ENCODE results near the gene ENPP3. TPM values are rescaled to one million over a fixed set of nuclear protein-coding genes. Genes with fewer than 3 reads are reported as not detected.

The ENPP3 gene
- total and polyA plus RNA-seq, 12 donors: 0.07 to 0.33 (median 0.15) TPM; not detected in 3

DNA sequence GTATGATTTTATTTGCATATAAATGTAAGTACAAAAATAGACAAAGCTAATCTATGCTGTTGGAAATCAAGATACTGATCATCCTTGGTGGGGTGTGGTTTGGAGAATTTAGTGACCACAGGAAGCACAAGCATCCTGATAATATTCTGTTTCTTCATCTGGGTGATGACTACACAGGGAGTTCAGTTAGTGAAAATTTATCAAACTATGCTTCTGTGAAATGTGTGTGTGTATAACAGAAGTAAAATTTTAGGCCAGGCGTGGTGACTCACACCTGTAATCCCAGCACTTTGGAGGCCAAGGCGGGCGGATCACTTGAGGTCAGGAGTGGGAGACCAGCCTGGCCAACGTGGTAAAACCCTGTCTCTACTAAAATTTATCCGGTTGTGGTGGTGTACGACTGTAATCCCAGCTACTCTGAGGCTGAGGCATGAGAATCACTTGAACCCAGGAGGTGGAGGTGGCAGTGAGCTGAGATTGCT, 20.6 kb downstream of the ENPP3 start:
- TF ChIP-seq, protein P1, sequence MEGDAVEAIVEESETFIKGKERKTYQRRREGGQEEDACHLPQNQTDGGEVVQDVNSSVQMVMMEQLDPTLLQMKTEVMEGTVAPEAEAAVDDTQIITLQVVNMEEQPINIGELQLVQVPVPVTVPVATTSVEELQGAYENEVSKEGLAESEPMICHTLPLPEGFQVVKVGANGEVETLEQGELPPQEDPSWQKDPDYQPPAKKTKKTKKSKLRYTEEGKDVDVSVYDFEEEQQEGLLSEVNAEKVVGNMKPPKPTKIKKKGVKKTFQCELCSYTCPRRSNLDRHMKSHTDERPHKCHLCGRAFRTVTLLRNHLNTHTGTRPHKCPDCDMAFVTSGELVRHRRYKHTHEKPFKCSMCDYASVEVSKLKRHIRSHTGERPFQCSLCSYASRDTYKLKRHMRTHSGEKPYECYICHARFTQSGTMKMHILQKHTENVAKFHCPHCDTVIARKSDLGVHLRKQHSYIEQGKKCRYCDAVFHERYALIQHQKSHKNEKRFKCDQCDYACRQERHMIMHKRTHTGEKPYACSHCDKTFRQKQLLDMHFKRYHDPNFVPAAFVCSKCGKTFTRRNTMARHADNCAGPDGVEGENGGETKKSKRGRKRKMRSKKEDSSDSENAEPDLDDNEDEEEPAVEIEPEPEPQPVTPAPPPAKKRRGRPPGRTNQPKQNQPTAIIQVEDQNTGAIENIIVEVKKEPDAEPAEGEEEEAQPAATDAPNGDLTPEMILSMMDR (IDR thresholded peaks at IDR 0.05): no peak
- DNase-seq: no peak
- no peak overlapping the region for H3K27ac ChIP-seq
- intact Hi-C loops (cut with DNase I): no loop called here
- ATAC-seq: no peak
- 77 to 82% methylated on average over 6 of the region's 6 CpGs for WGBS, 2 donors
- H3K36me3 ChIP-seq: no peaks in the 10 kb centered on the region
- H3K9me3 ChIP-seq: no peaks in the 10 kb centered on the region
- H3K27me3 ChIP-seq: peaks cover 0 to 6% (median 0%) of the 10 kb centered on the region in 7 donors
- no peaks in the 10 kb centered on the region for H3K4me1 ChIP-seq
- no peak overlapping the region for H3K4me3 ChIP-seq

DNA sequence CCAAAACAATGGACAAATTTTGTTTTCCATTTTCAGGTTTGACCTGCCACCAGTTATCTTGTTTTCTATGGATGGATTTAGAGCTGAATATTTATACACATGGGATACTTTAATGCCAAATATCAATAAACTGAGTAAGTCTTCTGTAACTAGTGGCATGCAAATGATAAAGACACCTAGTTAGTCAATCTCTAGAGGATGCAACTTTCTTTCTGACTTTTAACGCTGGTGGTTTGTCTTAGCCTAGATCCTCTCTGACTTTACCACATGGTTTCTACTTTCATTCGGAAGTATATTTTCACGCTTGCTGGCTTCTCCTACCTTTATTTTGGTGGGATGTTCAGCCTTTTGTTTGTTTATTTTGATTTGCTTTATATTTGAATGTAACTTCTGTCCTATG, 21.2 kb downstream of the ENPP3 start:
- 94 to 97% methylated on average over 3 of the region's 3 CpGs for WGBS, 2 donors

DNA sequence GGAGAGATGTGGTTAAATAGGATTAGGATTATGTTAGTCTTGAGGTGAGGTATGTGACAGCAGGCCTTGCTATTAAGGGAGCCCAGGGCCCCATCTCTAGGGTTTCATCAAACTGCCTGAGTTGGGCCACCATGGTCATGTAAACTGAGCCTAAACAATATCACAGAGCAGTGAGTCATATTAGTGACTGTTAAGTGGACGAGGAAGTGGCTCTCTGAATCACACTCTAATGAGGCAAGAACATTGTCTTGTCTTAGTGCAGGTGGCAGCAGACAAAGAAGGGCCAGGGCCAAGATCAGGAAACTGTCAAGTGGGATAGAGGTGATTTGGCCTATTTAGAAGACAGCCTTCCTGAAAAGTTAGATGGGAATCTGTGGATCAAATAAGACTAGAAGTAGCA, 23.1 kb downstream of the ENPP3 start:
- DNase-seq: no peak
- Histone ChIP-seq H3K36me3 (no peaks in the 10 kb centered on the region), H3K4me1 (no peaks in the 10 kb centered on the region), H3K27me3 (no peaks in the 10 kb centered on the region), H3K9me3 (peaks cover 0 to 5% (median 0%) of the 10 kb centered on the region in 11 donors), H3K4me3 (no peak overlapping the region), H3K27ac (no peak overlapping the region)
- TF ChIP-seq, protein P1 (IDR thresholded peaks at IDR 0.05): no peak
- no peak for ATAC-seq
- WGBS, 2 donors: 52 to 58% methylated on average over 1 of the region's 1 CpG
- intact Hi-C loops (cut with DNase I): no loop called here

More for the DNA sequence above, 21.2 kb downstream of the ENPP3 start:
- Histone ChIP-seq H3K4me3 (no peak overlapping the region), H3K4me1 (no peaks in the 10 kb centered on the region), H3K9me3 (peaks cover 0 to 5% (median 0%) of the 10 kb centered on the region in 11 donors), H3K27me3 (peaks cover 0 to 6% (median 0%) of the 10 kb centered on the region in 7 donors), H3K36me3 (no peaks in the 10 kb centered on the region), H3K27ac (no peak overlapping the region)
- intact Hi-C loops (cut with DNase I): no loop called here
- ATAC-seq (no peak), DNase-seq (no peak)
- TF ChIP-seq, protein P1 (IDR thresholded peaks at IDR 0.05): no peak

DNA sequence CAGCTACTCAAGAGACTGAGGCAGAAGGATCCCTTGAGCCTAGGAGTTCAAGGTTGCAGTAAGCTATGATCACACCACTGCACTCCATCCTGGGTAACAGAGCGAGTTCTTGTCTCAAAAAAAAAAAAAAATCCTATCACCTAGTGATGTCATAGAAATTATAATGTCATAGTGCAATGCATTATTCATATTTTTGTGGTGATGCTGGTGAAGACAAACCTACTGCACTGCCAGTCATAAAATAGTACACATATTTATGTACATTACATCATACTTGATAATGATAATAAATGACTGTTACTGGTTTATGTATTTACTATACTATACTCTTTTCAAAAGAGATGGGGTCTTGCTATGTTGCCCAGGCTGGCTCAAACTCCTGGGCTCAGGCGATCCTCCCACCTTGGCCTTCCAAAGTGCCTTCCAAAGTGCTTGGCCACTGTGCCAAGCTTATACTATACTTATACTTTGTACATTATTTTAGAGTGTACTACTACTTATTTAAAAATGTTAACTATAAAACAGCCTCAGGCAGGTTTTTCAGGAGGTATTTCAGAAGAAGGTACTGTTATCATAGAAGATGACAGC, 26.6 kb downstream of the ENPP3 start:
- intact Hi-C loops (cut with DNase I): no loop called here
- no peaks in the 10 kb centered on the region for H3K4me1 ChIP-seq
- no peaks in the 10 kb centered on the region for H3K27me3 ChIP-seq
- ATAC-seq (no peak), DNase-seq (no peak)
- no peak overlapping the region for H3K4me3 ChIP-seq
- TF ChIP-seq, protein P1 (IDR thresholded peaks at IDR 0.05): no peak
- 92% methylated on average over 2 of the region's 2 CpGs for WGBS, 2 donors
- H3K9me3 ChIP-seq: peaks cover 0 to 5% (median 0%) of the 10 kb centered on the region in 11 donors
- no peak overlapping the region for H3K27ac ChIP-seq
- H3K36me3 ChIP-seq: no peaks in the 10 kb centered on the region
